ENCODE measurements around the gene PDIK1L.
A peak's percentile ranks its signal among the peaks of the same experiment; 100 is the strongest.
"Not testable (repeated sequence)": the region's sequence is repeated elsewhere in the genome, so short reads cannot be mapped to it uniquely, and the experiment has no call there.

PDIK1L gene

DNA sequence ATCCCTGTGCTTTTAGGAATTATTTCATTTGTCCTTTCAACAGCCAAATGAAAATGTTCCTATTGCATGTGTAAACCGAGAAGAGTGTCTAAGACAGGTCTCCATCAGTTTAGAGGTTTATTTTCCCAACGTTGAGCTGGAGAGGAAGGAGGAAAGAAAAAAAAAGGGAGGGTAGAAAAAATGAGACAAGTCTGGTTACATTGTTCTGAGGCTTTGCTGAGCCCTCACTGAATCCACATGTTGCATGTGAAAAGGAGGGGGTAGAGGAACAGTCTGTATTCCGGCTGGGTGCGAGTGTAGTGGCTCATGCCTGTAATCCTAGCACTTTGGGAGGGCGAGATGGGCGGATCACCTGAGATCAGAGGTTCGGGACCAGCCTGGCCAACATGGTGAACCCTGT lies 19.2 kb upstream of the PDIK1L start:
- DNase-seq = no peak

- DNase-seq = not testable (repeated sequence)
Measured at GRCh38 chr1:26093569-26093968, 18.1 kb upstream of the PDIK1L start.

DNA sequence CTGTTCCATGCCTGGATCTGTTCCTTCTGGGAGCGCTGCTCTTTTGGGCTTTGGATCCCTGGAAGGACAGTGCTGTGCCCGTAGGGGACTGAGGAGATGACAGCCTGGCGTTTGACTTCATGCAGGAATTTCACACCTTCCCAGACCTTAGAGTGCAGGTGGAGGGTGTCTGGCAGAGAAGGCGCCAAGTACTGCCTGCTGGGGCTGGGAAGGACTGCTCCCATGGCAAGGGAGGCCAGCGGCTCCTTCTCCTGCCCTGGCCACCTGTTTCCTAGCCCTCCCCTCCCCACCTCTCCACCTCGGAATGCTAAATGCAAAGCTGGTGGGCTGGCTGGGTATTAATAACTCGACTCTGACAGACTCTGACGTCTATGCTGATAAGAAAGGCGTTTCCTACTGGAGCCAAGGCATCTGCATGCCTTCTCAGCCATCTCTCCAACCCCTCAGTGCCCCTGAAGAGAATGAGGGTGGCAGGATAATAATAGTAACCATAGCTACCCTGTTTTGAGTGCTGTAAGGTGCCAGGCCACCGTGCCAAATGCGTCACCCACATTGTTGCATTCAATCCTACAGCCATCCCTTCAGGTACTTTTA lies 17.5 kb upstream of the PDIK1L start:
- no peak for DNase-seq

GRCh38 chr1:26094677-26095383 lies 16.8 kb upstream of the PDIK1L start:
- no peak for DNase-seq

GRCh38 chr1:26096471-26096870 lies 15.2 kb upstream of the PDIK1L start:
- no peak for DNase-seq

- DNase-seq = no peak
Measured at GRCh38 chr1:26097696-26098095, 13.9 kb upstream of the PDIK1L start.

- no peak for DNase-seq
Measured at GRCh38 chr1:26098602-26099001, 13.0 kb upstream of the PDIK1L start.

- DNase-seq = no peak
Measured at GRCh38 chr1:26099780-26100179, 11.8 kb upstream of the PDIK1L start.

DNA sequence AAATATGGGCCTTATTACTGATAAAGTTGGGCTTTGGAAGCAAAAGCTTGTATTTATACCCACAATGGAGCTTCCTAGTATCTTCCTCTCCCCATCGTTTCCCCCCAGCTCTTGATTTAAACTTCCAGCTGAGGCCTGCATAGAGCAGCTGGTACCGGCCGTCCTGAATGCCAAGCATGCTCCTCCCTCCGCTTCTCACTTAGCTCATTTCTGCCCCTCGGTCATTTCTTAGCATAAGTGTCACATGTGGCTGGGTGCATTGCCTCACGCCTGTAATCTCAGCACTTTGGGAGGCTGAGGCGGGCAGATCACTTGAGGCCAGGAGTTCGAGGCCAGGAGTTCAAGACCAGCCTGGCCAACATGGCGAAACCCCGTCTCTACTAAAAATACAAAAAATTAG lies 11.4 kb upstream of the PDIK1L start:
- not testable (repeated sequence) for DNase-seq

- DNase-seq = no peak
Measured at GRCh38 chr1:26102119-26102518, 9.5 kb upstream of the PDIK1L start.

DNA sequence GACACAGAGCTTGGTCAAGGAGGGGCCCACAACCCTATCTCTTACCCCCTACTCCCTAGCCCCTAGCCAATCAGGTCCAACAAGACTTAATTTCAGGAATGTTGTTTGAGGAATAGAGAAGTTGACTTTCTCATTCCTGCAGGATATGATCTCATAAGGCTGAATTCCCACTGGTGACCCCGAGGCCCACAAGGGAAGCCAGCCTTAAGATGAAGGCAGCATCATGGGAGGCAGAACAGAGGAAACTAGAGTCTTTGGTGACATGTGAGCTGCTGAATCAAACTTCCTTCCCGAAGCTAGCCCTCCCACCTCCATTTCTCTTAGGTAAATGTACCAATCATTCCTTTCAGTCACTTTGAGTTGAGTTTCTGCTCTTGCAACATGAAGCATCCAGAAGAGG lies 9.1 kb upstream of the PDIK1L start:
- DNase-seq = no peak

GRCh38 chr1:26105226-26105548 lies 6.4 kb upstream of the PDIK1L start:
- not testable (repeated sequence) for DNase-seq

- no peak for DNase-seq
Measured at GRCh38 chr1:26109229-26110164, 2.1 kb upstream of the PDIK1L start.

DNA sequence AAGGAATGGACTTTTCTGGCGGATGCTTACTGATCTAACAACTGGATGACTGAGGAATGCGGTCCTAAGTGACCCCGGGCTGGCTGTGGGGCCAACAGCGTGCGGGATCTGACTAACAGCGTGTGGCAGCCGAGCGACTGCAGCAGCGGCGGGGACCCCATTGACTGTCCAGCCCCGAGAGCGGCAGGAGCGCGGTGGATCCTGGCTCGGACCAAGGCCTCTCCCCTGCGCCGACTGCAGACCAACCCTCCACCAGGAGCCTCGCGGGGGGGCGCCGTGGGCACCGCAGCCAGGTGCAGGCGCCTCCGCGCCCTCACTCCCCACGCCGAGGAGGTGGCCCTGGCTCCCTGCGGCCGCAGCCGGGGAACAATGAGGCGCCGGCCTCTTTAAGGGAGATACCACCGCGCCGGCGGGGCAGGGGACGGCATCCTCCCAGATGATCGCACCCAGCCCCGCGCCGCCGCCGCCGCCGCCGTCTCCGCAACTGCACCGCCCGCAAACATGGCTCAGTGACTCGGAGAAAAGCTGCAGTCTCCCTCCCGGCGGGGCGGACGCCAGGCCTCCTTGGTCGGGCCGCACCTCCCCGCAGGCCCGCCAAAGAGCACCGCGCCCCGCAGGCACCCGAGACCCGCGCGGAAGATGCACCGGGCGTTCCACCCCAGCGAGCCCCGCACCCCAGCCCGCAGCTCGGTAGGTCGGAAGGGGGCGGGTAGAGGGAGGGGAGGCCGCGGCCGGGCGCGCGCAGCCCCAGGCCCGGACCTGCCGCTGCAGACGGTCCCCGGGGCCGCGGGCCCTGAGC lies 694 bp upstream of the PDIK1L start:
- DNase-seq = peak; percentile 68

GRCh38 chr1:26112407-26112775 lies 767 bp downstream of the PDIK1L start:
- DNase-seq = no peak

DNA sequence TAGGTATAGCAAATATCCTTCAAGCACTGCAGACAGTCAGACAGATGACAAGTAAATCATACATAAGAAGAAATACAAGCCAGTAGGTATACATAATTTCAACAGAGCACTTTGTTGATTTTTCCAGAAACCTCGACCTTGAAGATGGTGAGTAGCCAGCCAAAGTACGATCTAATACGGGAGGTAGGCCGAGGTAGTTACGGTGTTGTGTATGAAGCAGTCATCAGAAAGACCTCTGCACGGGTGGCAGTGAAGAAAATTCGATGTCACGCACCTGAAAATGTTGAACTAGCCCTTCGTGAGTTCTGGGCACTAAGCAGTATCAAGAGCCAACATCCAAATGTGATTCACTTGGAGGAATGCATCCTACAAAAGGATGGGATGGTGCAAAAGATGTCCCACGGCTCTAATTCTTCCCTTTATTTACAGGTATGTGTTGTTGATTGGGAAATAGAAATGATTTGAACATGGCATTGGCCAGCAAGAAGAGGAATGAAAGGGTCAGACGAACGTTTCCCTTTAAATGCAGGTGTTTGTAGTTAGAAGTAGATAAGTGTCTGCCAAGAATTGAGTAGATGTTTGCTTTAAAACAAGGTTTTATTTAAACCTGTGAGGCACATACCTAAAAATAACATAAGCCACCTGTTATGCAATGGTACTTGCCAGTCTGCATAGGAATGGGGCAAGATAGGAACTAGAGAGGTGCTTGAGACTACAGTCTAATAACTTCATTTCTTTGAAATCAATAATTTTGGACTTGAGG lies 2.7 kb downstream of the PDIK1L start:
- no peak for DNase-seq

- DNase-seq = no peak
Measured at GRCh38 chr1:26119892-26120608, 8.4 kb downstream of the PDIK1L start.

DNA sequence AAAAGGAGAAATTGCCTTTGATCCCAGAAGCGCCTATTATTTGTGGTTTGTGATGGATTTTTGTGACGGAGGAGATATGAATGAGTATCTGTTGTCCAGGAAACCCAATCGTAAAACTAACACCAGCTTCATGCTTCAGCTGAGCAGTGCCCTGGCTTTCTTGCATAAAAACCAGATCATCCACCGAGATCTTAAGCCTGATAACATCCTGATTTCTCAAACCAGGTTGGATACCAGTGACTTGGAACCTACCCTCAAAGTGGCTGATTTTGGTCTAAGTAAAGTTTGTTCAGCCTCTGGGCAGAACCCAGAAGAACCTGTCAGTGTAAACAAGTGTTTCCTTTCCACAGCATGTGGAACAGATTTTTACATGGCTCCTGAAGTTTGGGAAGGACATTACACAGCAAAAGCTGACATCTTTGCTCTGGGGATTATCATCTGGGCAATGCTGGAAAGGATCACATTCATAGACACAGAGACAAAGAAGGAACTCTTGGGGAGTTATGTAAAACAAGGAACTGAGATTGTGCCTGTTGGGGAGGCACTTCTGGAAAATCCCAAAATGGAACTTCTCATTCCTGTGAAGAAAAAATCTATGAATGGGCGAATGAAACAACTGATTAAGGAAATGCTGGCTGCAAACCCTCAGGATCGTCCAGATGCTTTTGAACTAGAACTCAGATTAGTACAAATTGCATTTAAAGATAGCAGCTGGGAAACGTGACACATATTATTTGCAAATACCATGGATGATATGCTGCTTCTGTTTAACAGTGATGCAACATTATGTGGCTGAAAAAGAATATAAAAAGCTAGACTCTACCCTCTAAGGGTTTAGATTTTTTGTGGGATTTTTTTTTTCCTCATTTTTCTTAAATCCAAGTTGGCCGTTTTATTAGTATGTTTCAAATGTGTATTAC lies 10.5 kb downstream of the PDIK1L start:
- DNase-seq = no peak

DNA sequence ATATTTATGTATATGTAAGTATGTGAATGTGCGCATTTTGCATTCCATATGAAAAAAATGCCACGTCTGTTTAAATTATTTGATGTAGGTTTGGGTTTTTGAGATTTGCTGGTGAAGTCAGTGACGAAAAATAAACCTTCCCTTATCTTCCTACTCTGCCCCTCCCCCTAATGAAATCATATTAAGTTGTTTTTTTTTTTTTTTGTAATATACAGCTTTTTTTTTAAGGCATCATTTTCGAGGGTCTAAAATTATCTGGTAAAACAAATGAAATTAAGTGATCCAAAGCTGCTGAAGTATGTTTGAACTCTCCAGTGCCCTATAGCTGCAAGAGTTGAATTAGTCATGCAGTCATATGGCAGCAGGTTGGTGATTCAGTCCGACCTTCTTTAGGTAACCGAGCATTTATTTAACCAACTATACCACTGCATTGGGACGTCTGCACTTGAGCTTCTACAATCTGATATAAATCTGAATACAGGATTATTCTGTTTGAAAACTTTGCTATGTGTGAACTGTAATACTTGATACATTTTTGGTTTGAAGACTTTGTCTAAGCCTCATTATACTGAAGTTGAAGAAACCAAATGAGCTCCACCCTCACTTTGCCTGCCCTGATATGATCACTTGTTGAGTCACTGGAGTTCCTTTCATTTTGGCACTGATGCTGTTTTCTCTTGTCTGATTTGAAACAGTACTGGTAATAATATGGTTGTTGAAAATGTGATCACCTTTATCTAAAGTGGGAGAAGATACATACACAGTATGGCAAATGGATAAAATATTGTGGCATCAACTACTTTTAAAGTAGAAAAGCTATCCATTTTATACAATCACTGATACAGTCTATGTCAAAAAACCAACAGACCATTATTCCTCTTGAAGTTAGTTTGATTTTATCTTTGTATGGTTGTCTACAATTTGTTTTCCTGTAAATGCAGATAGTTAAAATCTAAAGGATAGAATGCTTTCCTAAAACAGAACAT lies 11.7 kb downstream of the PDIK1L start:
- no peak for DNase-seq

All from NCI-H1436 (cell line).